SK-N-SH treated with all-trans-retinoic acid at 6 μM for 48 hours (cell line): ENCODE results near the gene CCDC8.

Experiments used
- CREB5 ChIP-seq: fragments of 250-450 bp; sonication (Bioruptor Pico); IDR thresholded peaks from 2 replicates; pipeline ENCODE4 v1.5.1; 2020; ENCODE audit warnings: low read depth, mild to moderate bottlenecking, moderate library complexity
- RARB ChIP-seq: fragments of 250-450 bp; sonication (Bioruptor Pico); IDR thresholded peaks from 2 replicates; pipeline ENCODE4 v1.8.0; 2021; ENCODE audit warnings: mild to moderate bottlenecking, moderate library complexity

GRCh38 chr19:46369817-46370216 lies 43.5 kb downstream of the CCDC8 start:
- TF ChIP-seq CREB5 (no peak), RARB (no peak)
